K562 (cell line): Measurements from ENCODE around the gene URM1. TPM values are rescaled to one million over a fixed set of nuclear protein-coding genes. Genes with fewer than 3 reads are reported as not detected.

Source experiments
- ARID3A ChIP-seq: IDR thresholded peaks from 2 replicates; pipeline ENCODE4 v1.6.1; 2012; ENCODE audit warnings: low read depth, low read length, improper control_type of control experiment, borderline replicate concordance
- E2F1 ChIP-seq: sonication (generic); formaldehyde crosslinking; IDR thresholded peaks from 2 replicates; pipeline ENCODE4 v1.8.1; 2023; ENCODE audit warnings: mild to moderate bottlenecking, missing genetic modification reagents, moderate library complexity
- ETS2 ChIP-seq: IDR thresholded peaks from 2 replicates; pipeline ENCODE4 v1.6.1; 2016; ENCODE audit warnings: borderline replicate concordance, missing genetic modification characterization, mild to moderate bottlenecking, moderate library complexity, missing compliant biosample characterization; ENCODE audit not compliant: poor library complexity, severe bottlenecking
- HDAC8 ChIP-seq: fragments of 450-650 bp; IDR thresholded peaks from 2 replicates; pipeline ENCODE4 v1.6.1; 2016; ENCODE audit warnings: mild to moderate bottlenecking, missing genetic modification characterization, moderate library complexity, missing compliant biosample characterization
- HNRNPUL1 ChIP-seq: fragments of 200-400 bp; formaldehyde crosslinking; IDR thresholded peaks from 2 replicates; pipeline ENCODE4 v1.6.1; 2017; ENCODE audit warnings: low read length
- ID3 ChIP-seq, 2 experiments: fragments of 250-450 bp in 1 of 2; fragments of 450-650 bp in 1 of 2; sonication (Bioruptor Pico) in 1 of 2; IDR thresholded peaks; 2 replicates each; pipeline versions ENCODE4 v1.6.1 to v1.8.0; 2016 to 2021; ENCODE audit warnings: mild to moderate bottlenecking in 2 of 2, moderate library complexity in 2 of 2, missing compliant biosample characterization in 1 of 2, missing genetic modification characterization in 1 of 2
- JUN ChIP-seq, 2 experiments: sonication (generic) in 1 of 2; formaldehyde crosslinking in 1 of 2; IDR thresholded peaks; 2 replicates each; pipeline versions ENCODE4 v1.6.1 to v1.8.0; 2012 to 2022; ENCODE audit warnings: borderline replicate concordance in 2 of 2, mild to moderate bottlenecking in 2 of 2, improper control_type of control experiment in 1 of 2, low read depth in 1 of 2, low read length in 1 of 2, missing genetic modification reagents in 1 of 2
- PTRF ChIP-seq: fragments of 450-650 bp; IDR thresholded peaks from 2 replicates; pipeline ENCODE4 v1.6.1; 2016; ENCODE audit warnings: mild to moderate bottlenecking, missing genetic modification characterization, missing compliant biosample characterization
- RBM39 ChIP-seq: fragments of 200-400 bp; formaldehyde crosslinking; optimal IDR thresholded peaks from 2 replicates; pipeline ENCODE3; 2018; ENCODE audit warnings: low read depth, low read length
- SAFB ChIP-seq: fragments of 200-400 bp; formaldehyde crosslinking; IDR thresholded peaks from 2 replicates; pipeline ENCODE4 v1.6.1; 2017; ENCODE audit warnings: low read depth, low read length, borderline replicate concordance
- SPI1 ChIP-seq: IDR thresholded peaks from 2 replicates; pipeline ENCODE4 v1.6.1; 2011; ENCODE audit warnings: low read depth, low read length, control low read depth, borderline replicate concordance
- ZNF165 ChIP-seq: fragments of 250-450 bp; sonication (Bioruptor Pico); IDR thresholded peaks from 2 replicates; pipeline ENCODE4 v1.4.0; 2020; ENCODE audit warnings: borderline replicate concordance
- ZNF224 ChIP-seq: sonication (generic); formaldehyde crosslinking; IDR thresholded peaks from 2 replicates; pipeline ENCODE4 v1.8.0; 2022; ENCODE audit warnings: mild to moderate bottlenecking, missing genetic modification reagents
- ZNF445 ChIP-seq: fragments of 250-450 bp; sonication (Bioruptor Pico); IDR thresholded peaks from 2 replicates; pipeline ENCODE4 v1.4.0; 2020; ENCODE audit warnings: low read depth, mild to moderate bottlenecking, moderate library complexity
- ZNF75A ChIP-seq: fragments of 450-650 bp; formaldehyde crosslinking; IDR thresholded peaks from 2 replicates; pipeline ENCODE4 v1.4.0; 2020; ENCODE audit warnings: mild to moderate bottlenecking
- ZNF76 ChIP-seq: fragments of 250-450 bp; sonication (Bioruptor Pico); IDR thresholded peaks from 2 replicates; pipeline ENCODE4 v1.4.0; 2020; ENCODE audit warnings: mild to moderate bottlenecking, moderate library complexity, borderline replicate concordance
- ZSCAN32 ChIP-seq: fragments of 450-650 bp; formaldehyde crosslinking; IDR thresholded peaks from 2 replicates; pipeline ENCODE4 v1.4.0; 2020; ENCODE audit warnings: mild to moderate bottlenecking, moderate library complexity
- polyA plus RNA-seq, 8 experiments: library from polyadenylated mRNA; depleted of rRNA in 4 of 8; stranded (reverse) in 5 of 8; unstranded in 3 of 8; fragments of >200 nt; fragmentation: Nextera tagmentation in 2 of 8; fragmentation: Illumina TruSeq in 1 of 8; extraction: Ambion mirVana in 2 of 8; extraction: Trizol in 1 of 8; gene quantifications; 2 replicates each; pipeline versions ENCODE4 v1.2.1 to v1.2.3, GENCODE V29; 2011 to 2014; ENCODE audit warnings: inconsistent platforms in 1 of 8, missing spikeins in 1 of 8
- total RNA-seq, 7 experiments: library from RNA; depleted of rRNA in 6 of 7; stranded (reverse); fragments of >200 nt in 6 of 7; fragmentation: Illumina TruSeq in 2 of 7; extraction: Trizol in 2 of 7; gene quantifications; 2 replicates each; pipeline versions ENCODE4 v1.2.1 to v1.2.3, GENCODE V29; 2011 to 2021; ENCODE audit warnings: low replicate concordance in 1 of 7
- TF ChIP-seq, protein P1 (sequence below), 2 experiments: IDR thresholded peaks; 2 replicates each; pipeline ENCODE4 v1.6.1; 2011; ENCODE audit warnings: borderline replicate concordance in 1 of 2, control low read depth in 1 of 2, low read depth in 1 of 2, low read length in 1 of 2, mild to moderate bottlenecking in 1 of 2, mixed read lengths in 1 of 2, moderate library complexity in 1 of 2; ENCODE audit not compliant: insufficient read depth in 1 of 2, insufficient read length in 1 of 2, poor library complexity in 1 of 2, severe bottlenecking in 1 of 2; ENCODE audit errors: extremely low read depth in 1 of 2
- TF ChIP-seq, protein P2 (sequence below): fragments of 450-650 bp; formaldehyde crosslinking; IDR thresholded peaks from 2 replicates; pipeline ENCODE4 v1.4.0; 2022; ENCODE audit warnings: mild to moderate bottlenecking, moderate library complexity

URM1 gene
- total and polyA plus RNA-seq, 9 of the 15 experiments (the other 6 are each of a cell fraction or from before 2014, with no cell fraction given) = 10.1 to 88.9 (median 53.3) TPM

DNA sequence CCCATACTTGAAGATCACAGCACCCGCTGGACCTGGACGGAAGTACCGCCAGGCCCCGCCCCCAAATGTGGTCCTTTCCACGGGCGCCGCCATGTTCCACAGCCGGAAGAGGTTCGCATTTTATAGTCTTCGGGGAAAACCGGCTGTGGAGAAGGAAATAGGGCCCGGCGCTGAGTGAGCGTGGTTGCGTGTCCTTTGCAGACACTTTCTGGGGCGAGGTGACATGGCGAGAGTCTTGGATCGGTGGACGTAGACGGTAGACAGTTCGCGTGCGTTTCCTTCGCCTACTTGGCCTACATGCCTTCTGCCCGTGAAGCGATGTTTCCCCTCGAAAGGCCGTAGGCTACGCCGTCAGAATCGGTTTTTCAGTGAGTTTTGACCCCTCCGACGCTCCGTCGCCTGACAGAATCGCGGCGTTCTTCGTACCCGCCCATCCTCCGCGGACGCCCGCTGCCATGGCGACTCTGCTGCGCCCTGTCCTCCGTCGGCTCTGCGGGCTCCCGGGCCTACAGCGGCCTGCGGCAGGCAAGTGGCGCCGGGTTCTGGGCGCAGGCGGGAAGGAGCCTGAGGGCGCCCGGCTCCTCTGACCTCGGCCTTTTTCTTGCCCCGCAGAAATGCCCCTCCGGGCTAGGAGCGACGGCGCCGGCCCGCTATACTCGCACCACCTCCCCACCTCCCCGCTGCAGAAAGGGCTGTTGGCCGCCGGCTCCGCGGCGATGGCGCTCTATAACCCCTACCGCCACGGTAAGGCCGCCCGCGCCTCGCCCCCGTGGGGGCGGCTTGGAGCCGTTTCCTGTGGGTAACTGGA lies 48.6 kb upstream of the URM1 start, which contains the start of the genes COQ4 and TRUB2 (continued):
- TF ChIP-seq ID3 (CRISPR knock-in tag; IDR thresholded peaks at IDR 0.05) (no peak), ID3 (tag; IDR thresholded peaks at IDR 0.05) (peak; percentile 98), HNRNPUL1 (no peak), ETS2 (peak; percentile 70), ZNF76 (CRISPR knock-in tag) (peak; percentile 63; the same call in 1 of the 2 replicates), HDAC8 (tag) (peak; percentile 85), ARID3A (peak; percentile 63; the same call in 1 of the 2 replicates), SAFB (peak; percentile 55; the same call in 1 of the 2 replicates), SPI1 (peak; percentile 67), RBM39 (peak; percentile 95), ZNF224 (CRISPR knock-in tag) (no peak), ZNF445 (CRISPR knock-in tag) (0 out of 2 replicates have a peak, but pooled peaks have one; percentile 47), ZNF165 (CRISPR knock-in tag) (peak; percentile 54; the same call in 1 of the 2 replicates), ZSCAN32 (CRISPR knock-in tag) (peak; percentile 73), JUN (IDR thresholded peaks at IDR 0.05; ENCODE audit: borderline replicate concordance, low read depth, low read length) (peak; percentile 95), JUN (CRISPR knock-in tag; IDR thresholded peaks at IDR 0.05; ENCODE audit: borderline replicate concordance) (no peak), PTRF (tag) (no peak), ZNF75A (CRISPR knock-in tag) (peak; percentile 69), E2F1 (CRISPR knock-in tag) (peak; percentile 87; the same call in 1 of the 2 replicates)
- TF ChIP-seq, protein P1, sequence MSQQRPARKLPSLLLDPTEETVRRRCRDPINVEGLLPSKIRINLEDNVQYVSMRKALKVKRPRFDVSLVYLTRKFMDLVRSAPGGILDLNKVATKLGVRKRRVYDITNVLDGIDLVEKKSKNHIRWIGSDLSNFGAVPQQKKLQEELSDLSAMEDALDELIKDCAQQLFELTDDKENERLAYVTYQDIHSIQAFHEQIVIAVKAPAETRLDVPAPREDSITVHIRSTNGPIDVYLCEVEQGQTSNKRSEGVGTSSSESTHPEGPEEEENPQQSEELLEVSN (IDR thresholded peaks at IDR 0.05; ENCODE audit: borderline replicate concordance in 1 of 2, extremely low read depth in 1 of 2, insufficient read depth in 1 of 2, insufficient read length in 1 of 2, low read depth in 1 of 2, low read length in 1 of 2, poor library complexity in 1 of 2, severe bottlenecking in 1 of 2) = peak; percentile 42 to 60
- TF ChIP-seq, protein P2, sequence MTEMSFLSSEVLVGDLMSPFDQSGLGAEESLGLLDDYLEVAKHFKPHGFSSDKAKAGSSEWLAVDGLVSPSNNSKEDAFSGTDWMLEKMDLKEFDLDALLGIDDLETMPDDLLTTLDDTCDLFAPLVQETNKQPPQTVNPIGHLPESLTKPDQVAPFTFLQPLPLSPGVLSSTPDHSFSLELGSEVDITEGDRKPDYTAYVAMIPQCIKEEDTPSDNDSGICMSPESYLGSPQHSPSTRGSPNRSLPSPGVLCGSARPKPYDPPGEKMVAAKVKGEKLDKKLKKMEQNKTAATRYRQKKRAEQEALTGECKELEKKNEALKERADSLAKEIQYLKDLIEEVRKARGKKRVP (CRISPR knock-in tag) = peak; percentile 84
